PC-9 (cell line): Measurements from ENCODE around the gene CXCL10. TPM values are rescaled to one million over a fixed set of nuclear protein-coding genes. Genes with fewer than 3 reads are reported as not detected.

ENCODE experiments used
- BruUV-seq: library from RNA; stranded (reverse); fragments of 400-500 nt; replicated peaks from 2 replicates; lab custom pipeline; 2021; lab: Mats Ljungman, UMichigan
- CTCF ChIA-PET: fragments of 300-600 bp; sonication (Branson Sonifier 250); formaldehyde crosslinking; loops from one replicate; lab custom pipeline; 2022; ENCODE audit warnings: antibody characterized with exemption; lab: Charles Lee
- POLR2A ChIA-PET: fragments of 300-600 bp; sonication (Branson Sonifier 250); formaldehyde crosslinking; loops from one replicate; lab custom pipeline; 2022; ENCODE audit warnings: antibody characterized with exemption; ENCODE audit not compliant: unreplicated experiment; lab: Charles Lee
- DNase-seq, 2 experiments: peaks; one replicate each; pipeline versions ENCODE4 v3.0.0 to v3.0.0-alpha.2; 2015 to 2022; ENCODE audit warnings: mixed read lengths in 1 of 2
- H2AFZ ChIP-seq: fragments of 200-600 bp; sonication (generic); 2 replicates; pipeline ENCODE4 v1.8.1; 2017; ENCODE audit warnings: antibody characterized with exemption
- H3F3A ChIP-seq: fragments of 200-600 bp; sonication (generic); 2 replicates; pipeline ENCODE4 v1.8.1; 2017; ENCODE audit warnings: antibody characterized with exemption, mild to moderate bottlenecking, low read depth; ENCODE audit not compliant: insufficient read depth
- H3K27ac ChIP-seq: fragments of 200-600 bp; sonication (generic); 2 replicates; pipeline ENCODE4 v1.6.1; 2016; ENCODE audit warnings: mixed run types
- H3K27me3 ChIP-seq: fragments of 200-600 bp; sonication (generic); 2 replicates; pipeline ENCODE4 v1.6.1; 2016; ENCODE audit warnings: low read depth, mixed run types; ENCODE audit not compliant: insufficient read depth
- H3K36me3 ChIP-seq: fragments of 200-600 bp; sonication (generic); 2 replicates; pipeline ENCODE4 v1.6.1; 2016; ENCODE audit warnings: low read depth, mixed run types
- H3K4me1 ChIP-seq: fragments of 200-600 bp; sonication (generic); replicated peaks from 2 replicates; pipeline ENCODE4 v1.6.1; 2016; ENCODE audit warnings: mixed run types; ENCODE audit not compliant: insufficient read depth
- H3K4me2 ChIP-seq: fragments of 200-600 bp; sonication (generic); 2 replicates; pipeline ENCODE4 v1.6.1; 2017; ENCODE audit warnings: mixed run types
- H3K4me3 ChIP-seq: fragments of 200-600 bp; sonication (generic); 2 replicates; pipeline ENCODE4 v1.6.1; 2016; ENCODE audit warnings: mixed run types
- H3K79me2 ChIP-seq: fragments of 200-600 bp; sonication (generic); 2 replicates; pipeline ENCODE4 v1.6.1; 2017; ENCODE audit warnings: low read depth, mixed run types
- H3K9me2 ChIP-seq: fragments of 200-600 bp; sonication (generic); 2 replicates; pipeline ENCODE4 v1.8.1; 2017; ENCODE audit warnings: mild to moderate bottlenecking; ENCODE audit not compliant: insufficient read depth
- H3K9me3 ChIP-seq: fragments of 200-600 bp; sonication (generic); 2 replicates; pipeline ENCODE4 v1.8.1; 2016; ENCODE audit warnings: low read depth; ENCODE audit not compliant: insufficient read depth
- H4K20me1 ChIP-seq: fragments of 200-600 bp; sonication (generic); 2 replicates; pipeline ENCODE4 v1.8.1; 2017; ENCODE audit not compliant: insufficient read depth
- CTCF ChIP-seq: fragments of 200-600 bp; sonication (generic); conservative IDR thresholded peaks from 2 replicates; pipeline ENCODE4 v1.6.1; 2017; ENCODE audit warnings: mixed run types, antibody characterized with exemption, mild to moderate bottlenecking, moderate library complexity
- EZH2 ChIP-seq: fragments of 200-600 bp; sonication (generic); IDR thresholded peaks from 2 replicates; pipeline ENCODE4 v1.8.0; 2017; ENCODE audit warnings: antibody characterized with exemption, low read depth
- intact Hi-C: fragments of 100-400 bp; cut with micrococcal nuclease; formaldehyde crosslinking; loops from one replicate; pipeline ENCODE4 v1.10.0; 2022; ENCODE audit not compliant: unreplicated experiment
- total RNA-seq: library from RNA; stranded (reverse); gene quantifications from 2 replicates; pipeline ENCODE4 v1.2.3, GENCODE V29; 2021

CXCL10 gene
- total RNA-seq, 1 experiment from 2014 or later = not detected

- Histone ChIP-seq H3F3A (no peaks in the 10 kb centered on the region), H3K27ac (no peak overlapping the region), H3K36me3 (no peaks in the 10 kb centered on the region), H3K9me2 (no peaks in the 10 kb centered on the region; the same call in 1 of the 2 replicates), H3K79me2 (no peaks in the 10 kb centered on the region), H3K4me2 (no peak overlapping the region), H3K4me1 (no peaks in the 10 kb centered on the region), H3K27me3 (no peaks in the 10 kb centered on the region), H3K9me3 (no peaks in the 10 kb centered on the region), H3K4me3 (no peak overlapping the region), H2AFZ (no peak overlapping the region), H4K20me1 (no peaks in the 10 kb centered on the region)
- DNase-seq = no peak
- ChIA-PET CTCF (no interaction called here), POLR2A (no interaction called here)
- TF ChIP-seq EZH2 (no peak), CTCF (no peak)
- intact Hi-C loops = no loop called here
- BruUV-seq = no TSS peak
Measured at GRCh38 chr4:76029300-76029699, 6.0 kb upstream of the CXCL10 start.

GRCh38 chr4:76028350-76028765 is 5.1 kb upstream of the CXCL10 start:
- H2AFZ ChIP-seq = no peak overlapping the region
- no peaks in the 10 kb centered on the region for H3K79me2 ChIP-seq
- H3K4me3 ChIP-seq = no peak overlapping the region
- DNase-seq = no peak
- BruUV-seq = no TSS peak
- no peaks in the 10 kb centered on the region for H3K9me3 ChIP-seq
- H3K4me1 ChIP-seq = no peaks in the 10 kb centered on the region
- no peak overlapping the region for H3K27ac ChIP-seq
- CTCF ChIA-PET = no interaction called here
- POLR2A ChIA-PET = no interaction called here
- no peak for TF ChIP-seq EZH2
- TF ChIP-seq CTCF = no peak
- no peaks in the 10 kb centered on the region for H3K27me3 ChIP-seq
- no peaks in the 10 kb centered on the region for H4K20me1 ChIP-seq
- H3K4me2 ChIP-seq = no peak overlapping the region
- no peaks in the 10 kb centered on the region for H3F3A ChIP-seq
- intact Hi-C loops = no loop called here
- no peaks in the 10 kb centered on the region; the same call in 1 of the 2 replicates for H3K9me2 ChIP-seq
- H3K36me3 ChIP-seq = no peaks in the 10 kb centered on the region

- no peak for DNase-seq
- no peak for TF ChIP-seq EZH2
- TF ChIP-seq CTCF = no peak
- no peaks in the 10 kb centered on the region for H3K9me3 ChIP-seq
- H3K27me3 ChIP-seq = no peaks in the 10 kb centered on the region
- intact Hi-C loops = no loop called here
- H3F3A ChIP-seq = no peaks in the 10 kb centered on the region
- no peaks in the 10 kb centered on the region for H3K4me1 ChIP-seq
- H3K4me2 ChIP-seq = no peak overlapping the region
- no peak overlapping the region for H2AFZ ChIP-seq
- CTCF ChIA-PET = no interaction called here
- no peaks in the 10 kb centered on the region for H3K36me3 ChIP-seq
- no TSS peak for BruUV-seq
- H3K4me3 ChIP-seq = no peak overlapping the region
- no peaks in the 10 kb centered on the region for H4K20me1 ChIP-seq
- no peaks in the 10 kb centered on the region; the same call in 1 of the 2 replicates for H3K9me2 ChIP-seq
- POLR2A ChIA-PET = no interaction called here
- H3K79me2 ChIP-seq = no peaks in the 10 kb centered on the region
- no peak overlapping the region for H3K27ac ChIP-seq
Measured at GRCh38 chr4:76024065-76024464, 768 bp upstream of the CXCL10 start.
